T follicular helper cell (primary cell): Measurements from ENCODE around the gene CCDC69.
"Not testable (repeated sequence)": the region's sequence is repeated elsewhere in the genome, so short reads cannot be mapped to it uniquely, and the experiment has no call there.

Experiments
- DNase-seq: peaks from one replicate; pipeline ENCODE4 v3.0.0-alpha.2; 2020; ENCODE audit warnings: low read depth

The CCDC69 gene

GRCh38 chr5:151192626-151193025, 31.3 kb downstream of the CCDC69 start:
- no peak for DNase-seq

GRCh38 chr5:151191661-151192060, 32.2 kb downstream of the CCDC69 start:
- no peak for DNase-seq

DNA sequence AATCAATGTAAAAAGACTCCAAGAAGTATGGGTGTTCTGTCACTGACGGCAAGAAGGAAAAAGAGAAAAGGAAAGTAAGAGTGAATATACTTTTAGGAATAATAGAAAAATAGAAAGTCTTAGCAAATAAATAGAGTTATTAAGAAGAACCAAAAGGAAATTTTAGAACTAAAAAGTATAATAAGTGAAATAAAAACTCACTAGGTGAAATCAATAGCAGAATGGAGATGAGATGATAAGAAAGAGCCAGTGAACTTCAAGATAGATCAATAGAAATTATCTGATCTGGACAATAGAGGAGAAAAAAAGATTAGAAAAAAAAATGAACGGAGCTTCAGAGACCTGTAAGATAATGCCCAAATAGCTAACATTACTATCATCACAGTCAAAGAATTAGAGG, 34.7 kb downstream of the CCDC69 start:
- DNase-seq = no peak

DNA sequence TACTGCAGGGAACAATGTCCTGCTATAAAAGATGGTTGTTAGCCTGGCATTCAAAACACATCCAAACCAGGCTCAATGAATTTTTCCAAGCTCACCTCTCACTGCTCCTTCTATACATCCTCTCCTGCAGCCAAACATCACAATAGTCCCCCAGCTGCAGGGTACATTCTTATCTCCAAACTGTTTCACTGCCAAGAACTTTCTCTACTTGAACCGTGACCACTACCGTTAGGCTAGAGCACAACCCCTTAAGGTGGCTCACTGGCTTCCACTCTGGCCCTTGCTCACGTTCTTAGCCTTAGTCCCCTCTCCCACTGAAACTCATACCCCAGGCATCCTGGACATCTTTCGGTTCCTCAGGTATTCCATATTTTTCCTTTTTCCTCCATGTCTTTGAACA, 37.4 kb downstream of the CCDC69 start:
- no peak for DNase-seq

- no peak for DNase-seq
Observed at GRCh38 chr5:151186052-151186451, 37.8 kb downstream of the CCDC69 start.

GRCh38 chr5:151184316-151185042, 39.4 kb downstream of the CCDC69 start:
- no peak for DNase-seq

GRCh38 chr5:151183456-151184245, 40.2 kb downstream of the CCDC69 start:
- no peak for DNase-seq

DNA sequence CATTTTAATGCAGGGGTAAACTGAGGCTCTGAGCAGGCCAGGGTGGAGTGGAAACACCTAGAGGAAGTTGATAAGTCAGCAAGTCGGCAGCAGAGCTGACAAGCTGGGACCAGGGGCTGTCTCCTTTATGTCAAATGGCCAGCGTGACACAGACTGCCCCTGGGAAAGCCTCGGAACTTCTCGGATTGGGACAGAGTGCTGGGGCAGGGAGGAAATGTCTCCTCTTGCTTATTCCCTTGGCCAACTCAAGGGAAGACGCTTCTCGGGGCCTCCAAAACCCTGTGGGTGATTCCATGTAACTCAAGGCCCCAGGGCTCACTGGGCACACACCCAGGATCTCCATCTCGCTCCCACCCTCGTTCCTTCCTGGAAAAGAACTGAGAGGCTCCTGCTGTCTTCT, 40.9 kb downstream of the CCDC69 start:
- no peak for DNase-seq

GRCh38 chr5:151182524-151182900, 41.4 kb downstream of the CCDC69 start:
- DNase-seq = no peak

DNA sequence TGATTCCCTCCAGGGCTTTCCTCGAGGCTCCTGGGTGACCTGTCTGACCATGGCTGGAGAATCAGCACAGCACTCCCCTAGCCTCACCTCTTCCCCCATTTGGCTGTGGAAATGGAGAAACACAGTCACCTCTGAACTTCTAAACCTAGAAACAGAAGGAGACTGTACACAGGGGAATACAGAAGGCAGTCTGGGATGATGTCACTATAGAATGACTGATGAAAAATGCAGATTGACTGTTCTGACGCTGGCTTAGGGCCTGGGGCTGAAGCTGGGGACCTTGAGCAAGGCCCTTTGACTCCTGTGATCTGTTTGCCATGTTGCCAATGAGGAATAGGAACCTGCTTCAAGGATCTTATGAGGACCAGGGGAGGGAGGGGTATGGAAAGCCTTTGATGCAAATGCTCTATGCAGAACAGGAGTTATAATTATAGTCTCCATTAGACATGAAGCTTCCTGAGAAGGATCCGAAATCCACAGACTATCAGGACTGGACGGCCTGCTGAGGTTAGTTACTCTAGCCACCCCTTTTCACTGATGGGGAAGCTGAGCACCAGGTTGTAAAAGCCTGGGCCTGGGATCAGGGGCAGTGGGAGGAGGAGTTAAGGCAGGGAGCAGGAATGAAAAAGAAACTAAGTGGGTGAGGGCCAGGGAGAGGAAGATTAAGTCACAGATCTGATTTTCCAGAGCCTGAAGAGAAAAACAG, 41.9 kb downstream of the CCDC69 start:
- DNase-seq = no peak

GRCh38 chr5:151180291-151180690, 43.6 kb downstream of the CCDC69 start:
- DNase-seq = no peak

DNA sequence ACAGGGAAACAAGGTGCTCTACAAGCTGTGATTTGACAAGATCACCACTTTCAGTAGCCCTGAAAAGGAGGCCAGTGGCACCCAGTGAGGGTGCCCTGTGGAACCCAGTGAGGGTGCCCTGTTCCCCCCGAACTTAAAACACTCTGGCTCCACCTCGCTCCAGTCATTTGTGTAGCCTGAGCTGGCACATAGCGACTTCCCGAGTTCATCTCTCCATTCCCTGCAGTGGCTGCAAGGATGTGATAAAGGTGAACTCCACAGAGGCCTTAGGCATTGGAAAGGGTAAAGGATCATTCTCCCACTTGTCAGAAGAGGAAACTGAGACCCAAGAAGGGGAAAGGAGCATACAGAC, 44.4 kb downstream of the CCDC69 start:
- DNase-seq = no peak

DNA sequence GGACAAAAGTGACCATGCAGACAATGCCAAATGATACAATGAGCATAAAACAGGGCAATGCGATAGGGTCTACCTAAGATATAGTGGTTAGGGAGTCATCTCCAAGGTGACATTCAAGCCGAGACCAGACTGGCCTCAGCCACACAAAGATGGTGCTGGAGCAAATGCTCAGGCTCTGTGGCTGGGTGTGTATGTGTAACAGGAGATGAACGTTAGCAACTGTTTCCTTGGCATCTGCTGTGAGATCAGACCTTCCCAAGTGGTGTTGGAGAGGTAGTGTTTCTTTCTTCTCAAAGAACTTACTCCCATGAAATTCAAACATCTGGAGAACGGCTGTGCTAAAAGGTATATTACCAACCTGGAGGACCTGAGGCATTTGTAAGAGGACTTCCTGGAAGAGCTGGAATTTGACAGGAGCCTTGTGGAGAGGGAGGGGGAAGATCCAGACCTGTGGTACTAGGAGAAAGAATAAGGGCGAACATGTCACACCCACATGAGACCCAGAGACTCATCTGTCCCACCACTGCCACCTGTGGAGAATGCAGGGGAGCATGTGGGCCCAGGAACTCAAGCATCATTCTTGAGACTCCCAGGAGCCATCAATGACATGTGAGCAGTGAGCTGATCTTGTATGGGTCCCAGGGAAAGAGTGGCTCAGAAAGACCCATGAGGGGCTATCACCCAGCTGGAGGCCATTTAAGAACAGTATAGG, 45.0 kb downstream of the CCDC69 start:
- no peak for DNase-seq

DNA sequence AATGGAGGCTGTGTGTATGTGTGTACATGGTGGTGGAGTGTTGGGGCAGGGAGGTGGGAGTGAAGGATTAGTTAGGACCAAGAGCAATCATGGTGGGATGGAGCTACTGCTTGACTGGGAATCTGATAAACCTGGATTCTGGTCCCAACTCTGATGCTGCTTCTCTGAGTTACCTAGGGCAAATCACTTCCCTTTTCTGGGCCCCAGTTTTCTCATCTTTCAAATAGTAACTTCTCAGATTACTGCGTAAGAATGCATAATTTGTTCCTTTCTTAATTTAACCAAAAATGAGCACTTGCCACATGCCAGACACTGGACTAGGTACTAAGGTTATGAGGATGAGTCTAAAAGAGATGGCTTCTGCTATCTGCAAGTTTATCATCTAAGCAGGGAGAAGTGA, 45.5 kb downstream of the CCDC69 start:
- DNase-seq = no peak

DNA sequence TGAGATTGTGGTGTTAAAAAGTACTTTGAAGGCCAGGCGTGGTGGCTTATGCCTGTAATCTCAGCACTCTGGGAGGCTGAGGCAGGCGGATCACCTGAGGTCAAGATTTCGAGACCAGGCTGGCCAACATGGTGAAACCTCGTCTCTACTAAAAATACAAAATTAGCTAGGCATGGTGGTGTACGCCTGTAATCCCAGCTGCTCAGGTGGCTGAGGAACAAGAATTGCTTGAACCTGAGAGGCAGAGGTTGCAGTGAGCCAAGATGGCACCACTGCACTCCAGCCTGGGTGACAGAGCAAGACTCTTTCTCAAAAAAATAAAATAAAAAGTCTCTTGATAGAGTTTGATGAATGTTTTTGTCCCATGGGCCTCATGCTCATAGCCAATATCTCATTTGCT, 47.6 kb downstream of the CCDC69 start:
- DNase-seq = not testable (repeated sequence)

DNA sequence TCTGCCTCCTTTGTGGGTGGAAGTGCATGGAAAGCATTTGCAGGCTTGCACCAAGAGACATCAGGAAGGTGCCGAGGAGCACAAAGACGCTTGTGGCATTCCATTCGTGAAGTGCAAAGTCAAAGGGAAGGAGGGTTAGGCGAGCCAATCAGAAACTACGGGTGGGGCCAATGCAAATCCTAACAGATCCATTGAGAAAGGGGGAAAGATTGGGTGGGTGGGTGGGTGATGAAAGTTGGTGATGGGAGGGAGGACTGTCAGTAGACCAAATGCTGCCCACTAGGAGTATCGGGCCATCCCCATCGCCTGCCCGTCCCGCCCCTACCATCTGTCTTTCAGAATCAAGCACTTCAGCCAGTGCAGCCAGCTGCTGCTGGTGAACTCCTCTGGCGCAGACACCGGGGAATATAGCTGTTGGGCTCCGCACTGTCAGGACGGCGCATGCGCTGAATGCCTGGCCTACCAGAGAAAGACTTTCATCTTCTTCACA, 49.2 kb downstream of the CCDC69 start:
- no peak for DNase-seq

DNA sequence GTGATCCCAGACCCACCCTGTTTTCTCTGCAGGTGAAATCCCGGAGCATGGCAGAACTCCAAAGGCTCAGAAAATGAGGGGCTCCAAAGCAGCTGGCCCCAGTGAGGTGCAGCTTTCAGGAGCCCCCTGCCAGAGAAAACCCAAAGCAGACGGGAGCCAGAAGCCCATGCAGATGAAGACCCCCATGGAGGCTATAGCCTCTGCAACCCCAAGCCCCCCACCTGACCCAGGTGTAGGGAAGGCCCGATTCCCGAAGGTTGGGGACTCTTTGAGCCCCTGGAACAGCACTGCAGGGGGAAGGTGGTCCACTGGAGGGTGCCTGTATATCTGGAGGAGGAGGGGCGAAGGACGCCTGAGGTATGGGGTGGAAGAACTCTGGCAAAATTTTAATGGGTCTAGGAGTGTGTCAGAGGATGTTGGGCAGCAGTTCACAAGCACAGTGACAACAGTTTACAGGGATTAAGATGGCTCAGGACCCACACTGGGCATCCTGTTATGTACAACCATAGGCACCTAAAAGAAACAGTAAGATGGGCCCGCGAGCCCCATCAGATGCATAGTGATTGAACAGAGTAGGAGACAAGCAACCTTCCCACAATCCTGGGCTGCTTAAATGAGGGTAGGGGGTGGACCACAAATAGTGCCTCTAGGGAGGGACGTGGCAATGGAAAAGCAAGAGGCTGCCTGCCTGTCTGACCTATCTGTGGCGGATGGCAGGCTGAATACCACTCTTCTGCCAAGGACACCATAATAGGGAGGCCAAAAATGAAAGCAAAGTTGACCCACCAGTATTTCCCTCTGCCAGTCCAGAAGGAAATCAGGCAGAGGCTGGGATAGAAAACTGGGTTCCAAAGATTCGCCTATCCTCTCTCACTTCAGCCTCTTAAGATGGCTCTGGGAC, 49.9 kb downstream of the CCDC69 start:
- no peak for DNase-seq

GRCh38 chr5:151171529-151171928, 52.4 kb downstream of the CCDC69 start:
- no peak for DNase-seq

DNA sequence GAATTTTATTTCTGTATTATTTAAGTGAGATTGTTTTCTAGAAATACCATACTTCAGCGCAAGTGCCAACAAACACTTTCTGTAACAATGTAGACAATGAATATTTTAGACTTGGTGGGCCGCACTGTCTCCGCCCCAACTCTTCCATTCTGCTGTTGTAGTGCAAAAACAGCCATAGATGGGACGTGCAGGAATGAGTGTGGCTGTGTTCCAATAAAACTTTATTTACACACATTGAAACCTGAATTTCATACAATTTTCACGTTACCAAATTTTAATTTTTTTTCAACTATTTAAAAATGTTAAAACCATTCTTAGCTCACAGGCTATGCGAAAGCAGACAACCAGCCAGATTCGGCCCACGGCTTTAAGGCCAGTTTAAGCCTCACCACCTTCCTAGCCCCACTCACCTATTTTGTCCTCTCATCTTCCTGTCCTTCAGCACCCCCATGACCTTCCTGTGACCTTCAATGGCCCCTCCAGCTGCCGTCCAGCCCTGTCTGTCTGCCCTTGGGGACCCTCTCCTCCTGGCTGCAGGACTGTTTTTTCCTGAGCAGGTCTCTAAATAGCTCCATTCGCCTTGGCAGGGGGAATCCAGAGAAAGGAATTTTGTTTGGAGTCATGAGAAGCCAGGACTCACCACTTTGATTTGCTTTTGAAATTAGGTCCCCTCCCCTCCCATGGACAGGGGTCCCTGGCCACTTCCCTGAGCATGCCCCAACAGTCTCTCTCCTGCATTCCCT, 55.1 kb downstream of the CCDC69 start:
- no peak for DNase-seq

DNA sequence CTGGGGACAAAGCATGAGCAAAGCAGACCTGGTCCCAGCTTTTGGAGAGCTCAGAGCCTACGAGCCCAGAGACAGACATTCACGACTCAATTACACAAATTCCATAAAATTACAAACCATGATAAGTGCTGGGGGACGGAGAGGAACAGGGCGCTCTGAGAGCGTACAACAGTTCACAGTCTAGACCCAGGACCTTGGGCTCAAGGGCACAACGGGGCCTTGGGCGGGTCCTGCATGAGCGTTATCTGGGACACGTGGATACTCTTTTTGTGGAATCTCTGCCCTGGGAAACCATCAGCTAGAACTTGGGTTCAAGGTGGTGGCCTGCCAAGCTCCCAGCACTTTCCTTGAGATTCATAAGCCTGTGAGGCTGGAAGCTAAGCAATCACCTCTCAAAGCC, 56.9 kb downstream of the CCDC69 start:
- DNase-seq = no peak
